Measurements from ENCODE around the gene ARAP1. TPM values are rescaled to one million over a fixed set of nuclear protein-coding genes. Genes with fewer than 3 reads are reported as not detected.

Gene ARAP1
- total and polyA plus RNA-seq, 7 donors: 31.9 to 135 (median 61.5) TPM

GRCh38 chr11:72705442-72706365 lies 46.5 kb downstream of the ARAP1 start:
- no peak for DNase-seq
- Histone ChIP-seq H3K4me1 (peaks cover 0 to 27% (median 19%) of the 10 kb centered on the region in 4 donors), H3K4me3 (no peak overlapping the region), H3K27ac (no peak overlapping the region), H3K27me3 (no peaks in the 10 kb centered on the region), H3K36me3 (peaks cover 25 to 79% (median 51%) of the 10 kb centered on the region in 4 donors), H3K9me3 (no peaks in the 10 kb centered on the region)
- intact Hi-C loops (cut with DNase I): no loop called here
- WGBS, 2 donors: 88 to 91% methylated on average over 12 of the region's 12 CpGs
- TF ChIP-seq EP300 (IDR thresholded peaks at IDR 0.05): no peak
- TF ChIP-seq CTCF (IDR thresholded peaks at IDR 0.05): no peak
- TF ChIP-seq POLR2A (IDR thresholded peaks at IDR 0.05): no peak
- no peak for TF ChIP-seq POLR2AphosphoS5 (IDR thresholded peaks at IDR 0.05)

DNA sequence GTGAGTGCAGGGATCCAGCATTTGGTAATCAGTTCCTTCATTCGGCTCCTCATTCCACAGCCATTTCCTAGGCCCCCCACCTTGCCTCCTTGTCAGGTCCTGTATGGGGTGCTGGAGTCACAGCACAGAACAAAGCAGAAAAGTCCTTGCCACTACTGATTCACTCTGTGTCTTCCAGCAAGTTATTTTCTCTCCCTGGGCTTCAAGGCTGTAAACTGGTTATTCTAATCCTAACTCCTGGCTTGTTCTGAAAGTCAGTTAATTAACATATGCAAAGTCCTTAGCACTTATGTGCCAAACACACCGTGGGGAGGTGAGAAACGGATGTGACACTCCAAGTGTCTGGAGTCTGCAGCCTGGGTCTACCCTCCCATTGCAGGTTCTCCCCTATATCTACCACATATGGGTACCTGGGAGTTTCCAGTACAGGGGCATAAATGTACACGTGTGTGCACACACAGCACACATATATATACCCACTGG lies 47.4 kb downstream of the ARAP1 start:
- H3K4me1 ChIP-seq: peaks cover 0 to 27% (median 19%) of the 10 kb centered on the region in 4 donors
- no peak overlapping the region for H3K4me3 ChIP-seq
- no peak for TF ChIP-seq EP300 (IDR thresholded peaks at IDR 0.05)
- peaks cover 27 to 79% (median 48%) of the 10 kb centered on the region in 4 donors for H3K36me3 ChIP-seq
- no peak for DNase-seq
- intact Hi-C loops (cut with DNase I): no loop called here
- H3K27me3 ChIP-seq: no peaks in the 10 kb centered on the region
- H3K27ac ChIP-seq: no peak overlapping the region
- 68 to 77% methylated on average over 4 of the region's 4 CpGs for WGBS, 2 donors
- H3K9me3 ChIP-seq: no peaks in the 10 kb centered on the region

- Histone ChIP-seq H3K9me3 (no peaks in the 10 kb centered on the region), H3K27ac (peak overlapping the region in 3 of 4 donors; percentile 35 to 56 (median 50)), H3K4me1 (peaks cover 0 to 27% (median 19%) of the 10 kb centered on the region in 4 donors), H3K27me3 (no peaks in the 10 kb centered on the region), H3K4me3 (no peak overlapping the region), H3K36me3 (peaks cover 24 to 79% (median 45%) of the 10 kb centered on the region in 4 donors)
- TF ChIP-seq POLR2AphosphoS5 (IDR thresholded peaks at IDR 0.05): no peak
- intact Hi-C loops (cut with DNase I): no loop called here
- no peak for DNase-seq
- 83 to 84% methylated on average over 13 of the region's 13 CpGs for WGBS, 2 donors
Observed at GRCh38 chr11:72704028-72704782, 48.0 kb downstream of the ARAP1 start.

GRCh38 chr11:72703267-72704008 lies 48.8 kb downstream of the ARAP1 start:
- H3K4me3 ChIP-seq: no peak overlapping the region
- WGBS, 2 donors: 74% methylated on average over 11 of the region's 11 CpGs
- TF ChIP-seq POLR2AphosphoS5 (IDR thresholded peaks at IDR 0.05) (no peak), CTCF (IDR thresholded peaks at IDR 0.05) (no peak), EP300 (IDR thresholded peaks at IDR 0.05) (no peak), POLR2A (IDR thresholded peaks at IDR 0.05) (no peak)

DNA sequence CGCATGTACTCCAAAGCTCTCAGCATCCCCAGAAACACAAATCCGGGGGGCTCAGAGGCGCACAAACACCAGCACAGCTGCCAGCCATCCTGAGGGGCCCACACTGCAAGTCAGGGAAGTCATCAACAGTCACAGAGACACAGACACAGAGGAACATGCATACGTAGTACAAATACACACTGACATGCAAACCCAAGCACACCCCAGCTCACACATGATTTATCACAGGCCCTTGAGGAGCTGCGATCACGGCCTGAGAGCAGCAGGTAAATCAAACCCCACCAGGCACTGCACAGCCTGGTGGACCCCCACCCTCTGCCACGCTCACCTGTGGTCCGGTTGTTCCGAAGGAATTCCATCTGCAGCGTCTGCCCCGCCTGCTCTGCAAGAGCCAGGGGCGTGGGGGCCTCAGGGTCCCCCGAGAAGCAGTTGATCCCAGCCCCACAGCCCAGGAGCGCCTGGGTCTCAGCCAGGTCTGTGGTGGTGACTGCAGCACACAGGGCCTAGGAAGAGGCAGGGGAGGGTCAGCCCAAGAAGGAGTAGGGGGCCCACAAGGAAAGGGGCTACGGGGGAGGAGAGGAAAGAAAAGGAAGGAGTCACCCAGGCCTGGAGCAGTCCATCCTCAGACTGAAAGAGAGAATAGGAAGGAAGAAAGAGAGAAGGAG lies 49.5 kb downstream of the ARAP1 start:
- H3K4me3 ChIP-seq: peak overlapping the region in 1 of 4 donors; percentile 8
- intact Hi-C loops (cut with DNase I): no loop called here
- H3K4me1 ChIP-seq: peaks cover 0 to 27% (median 19%) of the 10 kb centered on the region in 4 donors
- peak overlapping the region in 3 of 4 donors; percentile 31 to 56 (median 50) for H3K27ac ChIP-seq
- H3K9me3 ChIP-seq: no peaks in the 10 kb centered on the region
- WGBS, 2 donors: 86 to 87% methylated on average over 15 of the region's 15 CpGs
- no peak for DNase-seq
- H3K36me3 ChIP-seq: peaks cover 17 to 79% (median 47%) of the 10 kb centered on the region in 4 donors
- H3K27me3 ChIP-seq: no peaks in the 10 kb centered on the region
- TF ChIP-seq EP300 (IDR thresholded peaks at IDR 0.05) (no peak), POLR2AphosphoS5 (IDR thresholded peaks at IDR 0.05) (no peak), POLR2A (IDR thresholded peaks at IDR 0.05) (no peak), CTCF (IDR thresholded peaks at IDR 0.05) (no peak)

More at GRCh38 chr11:72703267-72704008, 48.8 kb downstream of the ARAP1 start:
- peak overlapping the region; percentile 31 to 56 (median 48) for H3K27ac ChIP-seq
- peaks cover 21 to 79% (median 48%) of the 10 kb centered on the region in 4 donors for H3K36me3 ChIP-seq
- no peaks in the 10 kb centered on the region for H3K9me3 ChIP-seq
- H3K4me1 ChIP-seq: peaks cover 0 to 27% (median 19%) of the 10 kb centered on the region in 4 donors
- H3K27me3 ChIP-seq: no peaks in the 10 kb centered on the region
- DNase-seq: peak; percentile 84
- intact Hi-C loops (cut with DNase I): no loop called here

All from sigmoid colon (tissue), 7 donors.